Daoy (cell line): Measurements from ENCODE around the gene GPS1. TPM values are rescaled to one million over a fixed set of nuclear protein-coding genes. Genes with fewer than 3 reads are reported as not detected.

ENCODE experiments used
- DNase-seq: peaks from one replicate; pipeline ENCODE4 v3.0.0-alpha.2; 2015; ENCODE audit warnings: low read depth
- total RNA-seq: library from RNA; depleted of rRNA; stranded (reverse); fragments of >200 nt; shearing (Covaris generic); gene quantifications from 2 replicates; pipeline ENCODE4 v1.2.3, GENCODE V29; 2014

Gene GPS1
- total RNA-seq, 1 experiment from 2014 or later = 190 TPM

- no peak for DNase-seq
These were observed 26.7 kb downstream of the GPS1 start for GRCh38 chr17:82078433-82078832.

GRCh38 chr17:82079001-82079677, 27.4 kb downstream of the GPS1 start:
- no peak for DNase-seq

- DNase-seq = no peak
These were observed 28.5 kb downstream of the GPS1 start for GRCh38 chr17:82080048-82080788.

GRCh38 chr17:82080789-82081464, 29.2 kb downstream of the GPS1 start:
- DNase-seq = no peak

DNA sequence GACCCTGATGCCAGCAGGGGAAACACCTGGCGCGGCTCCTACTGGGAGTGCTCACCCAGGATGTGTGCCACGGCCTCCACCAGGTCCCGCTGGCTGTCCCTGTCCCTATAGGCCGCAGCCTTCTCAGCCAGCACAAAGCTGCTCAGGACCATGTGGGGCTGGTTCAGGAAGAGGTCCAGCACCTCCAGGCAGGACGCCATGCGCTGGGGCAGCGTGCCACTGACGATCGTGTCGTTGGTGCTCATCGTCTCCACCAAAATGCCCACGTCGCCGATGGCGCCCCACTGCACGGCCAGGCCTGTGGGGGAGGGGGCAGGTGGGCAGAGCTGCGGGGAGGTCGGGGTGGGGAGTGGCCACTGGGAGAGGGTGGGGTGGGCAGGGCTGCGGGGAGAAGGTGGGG, 29.8 kb downstream of the GPS1 start:
- DNase-seq = no peak

DNA sequence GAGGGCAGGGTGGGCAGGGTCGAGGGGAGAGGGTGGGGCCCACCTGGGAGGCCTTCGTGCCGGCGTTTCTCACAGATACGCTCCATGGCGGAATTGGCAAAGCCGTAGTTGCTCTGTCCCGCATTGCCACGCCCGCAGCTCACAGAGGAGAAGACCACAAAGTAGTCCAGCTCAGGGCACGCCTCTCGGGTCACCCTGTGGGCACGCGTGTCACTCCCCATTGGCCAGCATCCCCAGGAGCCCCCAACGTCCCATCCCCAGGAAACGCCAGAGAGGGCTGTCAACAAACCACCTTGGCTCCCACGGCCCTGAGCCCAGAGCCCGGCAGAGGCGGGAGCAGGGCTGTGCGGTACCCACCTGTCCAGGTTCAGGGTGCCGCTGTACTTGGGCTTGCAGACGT, 30.3 kb downstream of the GPS1 start:
- DNase-seq = no peak

DNA sequence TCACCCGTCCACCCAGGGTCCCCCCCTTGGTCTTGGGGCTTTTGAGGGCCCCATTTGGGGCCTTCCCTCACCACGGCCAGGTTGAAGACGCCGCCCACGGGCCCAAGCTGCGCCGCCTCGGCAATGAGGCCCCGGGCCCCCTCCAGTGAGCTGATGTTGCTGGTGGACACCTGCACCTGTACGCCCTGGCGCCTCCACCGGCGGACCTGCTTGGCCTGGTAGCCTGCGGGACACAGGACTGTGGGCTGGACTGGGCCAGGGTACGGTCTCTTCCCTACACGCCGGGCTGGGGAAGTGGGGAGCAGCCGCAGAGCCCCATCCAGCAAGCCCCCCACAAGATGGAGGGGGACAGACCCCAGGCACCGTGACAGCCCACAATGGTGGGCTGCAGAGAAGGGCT, 30.8 kb downstream of the GPS1 start:
- DNase-seq = no peak

DNA sequence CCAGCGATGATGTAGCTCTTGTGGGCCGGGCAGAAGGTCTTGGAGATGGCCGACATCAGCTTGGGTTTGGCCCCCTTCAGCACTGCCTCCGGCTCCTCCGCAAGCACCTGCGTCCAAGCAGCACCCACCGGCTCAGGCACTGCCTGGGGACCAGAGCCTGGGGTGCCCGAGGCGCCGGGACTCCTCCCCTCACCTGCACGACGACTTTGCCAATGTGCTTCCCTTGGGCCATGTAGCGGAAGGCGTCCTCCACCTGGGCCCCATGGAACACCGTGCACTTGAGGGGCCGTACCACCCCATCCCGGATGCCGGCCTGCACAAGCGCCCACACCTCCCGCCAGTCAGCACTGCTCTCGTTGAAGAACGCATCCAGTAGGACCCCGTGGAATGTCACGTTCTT, 31.3 kb downstream of the GPS1 start:
- DNase-seq = no peak

- no peak for DNase-seq
These were observed 32.0 kb downstream of the GPS1 start for GRCh38 chr17:82083533-82084359.

DNA sequence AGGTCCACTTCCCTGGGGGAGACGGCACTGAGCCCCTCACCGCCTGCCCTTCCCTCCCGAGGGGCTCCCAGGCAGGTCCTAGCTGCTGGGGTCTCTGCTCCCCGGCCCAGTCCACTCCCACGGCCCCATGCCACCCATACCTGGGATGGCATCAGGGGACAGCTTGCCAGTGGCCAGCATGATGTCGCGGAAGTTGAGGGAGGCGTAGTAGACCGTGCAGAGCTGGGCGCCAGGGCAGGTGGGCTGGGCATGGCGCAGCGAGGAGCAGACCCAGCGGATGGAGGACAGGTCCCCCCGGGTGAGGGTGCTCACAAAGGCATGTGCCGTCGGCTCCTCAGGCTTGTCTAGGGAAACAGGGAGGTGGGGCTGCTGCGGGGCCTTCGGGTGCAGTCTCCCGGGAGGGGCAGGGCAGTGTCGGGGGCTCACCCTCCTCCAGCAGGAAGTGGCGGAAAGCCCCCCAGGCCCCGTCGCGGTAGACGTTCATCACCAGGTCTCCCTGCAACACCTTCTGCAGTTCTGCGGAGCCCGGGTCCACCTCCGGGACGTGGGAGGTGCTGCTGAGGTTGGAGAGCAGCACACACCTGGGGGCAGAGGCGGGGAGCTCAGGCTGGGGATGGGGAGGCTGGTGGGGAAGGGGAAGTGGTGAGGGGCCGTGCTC, 32.8 kb downstream of the GPS1 start:
- DNase-seq = no peak

GRCh38 chr17:82085031-82085861, 33.5 kb downstream of the GPS1 start:
- no peak for DNase-seq

DNA sequence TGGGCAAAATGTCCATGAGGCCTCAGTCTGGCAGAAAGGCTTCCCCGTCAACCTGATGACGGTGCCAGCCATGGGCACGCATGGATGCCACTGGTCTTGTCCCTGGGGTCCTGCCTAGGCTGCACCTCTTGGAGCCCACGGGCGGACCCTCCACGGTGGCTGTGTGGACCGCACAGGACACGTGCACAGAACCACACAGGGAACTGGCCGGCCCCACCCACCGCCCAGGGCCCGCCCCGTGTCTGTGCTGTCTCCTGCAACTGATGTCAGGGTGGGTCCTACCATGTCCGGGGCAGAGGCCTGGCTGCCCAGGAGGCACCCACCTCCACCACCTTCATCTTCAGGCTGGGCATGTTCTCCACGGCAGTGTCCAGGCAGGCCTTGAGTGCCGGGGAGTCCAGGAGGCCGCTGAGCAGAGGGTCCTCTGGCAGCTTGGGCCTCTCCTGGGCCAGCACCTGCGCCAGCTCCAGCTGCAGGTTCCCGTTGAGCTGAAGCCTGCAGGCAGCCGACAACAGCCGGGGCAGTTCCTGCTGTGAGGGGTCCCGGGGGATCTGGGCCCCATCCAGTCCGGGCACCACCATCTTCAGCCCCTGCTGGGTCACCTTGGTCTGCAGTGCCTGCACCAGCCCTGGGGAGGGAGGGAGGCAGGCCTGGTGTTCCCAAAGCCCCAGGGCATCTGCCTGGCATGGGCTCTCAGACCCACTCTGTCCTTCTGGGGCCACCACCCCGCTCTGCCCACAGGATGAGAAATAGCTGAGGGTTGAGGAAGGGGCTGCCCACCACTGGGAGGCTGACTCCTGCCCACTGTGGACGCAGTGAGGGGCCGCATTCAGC, 34.5 kb downstream of the GPS1 start:
- no peak for DNase-seq

DNA sequence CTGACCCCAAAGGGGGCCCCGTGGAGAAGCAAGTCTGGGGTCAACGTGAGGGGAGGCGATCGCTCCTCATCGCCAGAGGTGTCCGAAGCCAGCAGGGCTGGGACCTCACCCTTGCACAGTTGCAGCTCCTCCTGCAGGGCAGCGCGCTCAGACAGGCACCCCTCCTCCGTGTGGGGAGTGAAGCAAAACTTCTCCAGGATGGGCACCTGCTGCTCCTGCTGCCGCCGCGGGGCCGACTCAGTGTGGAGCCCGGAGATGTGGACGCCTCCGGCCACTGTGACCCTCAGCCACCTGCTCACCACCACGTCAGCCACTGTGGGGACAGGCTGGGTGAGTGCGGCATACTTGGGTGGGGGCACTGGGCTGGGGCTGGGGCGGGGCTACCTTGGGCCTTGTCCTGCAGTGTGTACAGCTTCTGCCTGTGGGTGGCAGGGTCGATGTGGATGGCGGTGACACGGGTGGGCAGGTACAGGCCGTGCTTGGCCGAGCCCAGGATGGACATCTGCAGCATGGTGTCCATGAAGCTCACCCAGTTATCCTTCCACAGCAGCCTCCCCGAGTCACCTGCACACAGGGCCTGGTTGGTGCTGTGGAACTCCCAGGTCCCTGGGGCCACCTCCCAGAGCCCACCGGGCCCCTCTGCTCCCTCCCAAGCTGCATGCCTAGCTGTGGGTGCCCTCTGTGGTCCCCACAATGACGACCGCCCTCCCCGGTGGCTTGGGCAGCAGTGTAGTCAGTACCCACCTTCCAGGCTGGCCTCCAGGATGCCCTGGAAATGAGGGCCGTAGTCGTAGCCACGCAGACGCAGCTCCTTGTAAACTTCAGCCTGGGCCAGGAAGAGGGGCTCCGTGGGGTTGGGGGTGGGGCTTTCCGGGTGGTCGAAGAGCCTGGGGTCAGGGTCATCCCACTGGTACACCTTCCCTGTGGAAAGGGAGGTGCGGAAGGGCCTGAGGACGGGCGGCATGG, 35.5 kb downstream of the GPS1 start:
- no peak for DNase-seq

GRCh38 chr17:82087961-82088837, 36.5 kb downstream of the GPS1 start:
- no peak for DNase-seq

- DNase-seq = no peak
These were observed 37.4 kb downstream of the GPS1 start for GRCh38 chr17:82088838-82089722.
